PC-9 (cell line): Measurements from ENCODE around the gene TMEM221. TPM values are rescaled to one million over a fixed set of nuclear protein-coding genes. Genes with fewer than 3 reads are reported as not detected.

ENCODE experiments used
- BruUV-seq: library from RNA; stranded (reverse); fragments of 400-500 nt; replicated peaks from 2 replicates; lab custom pipeline; 2021; lab: Mats Ljungman, UMichigan
- CTCF ChIA-PET: fragments of 300-600 bp; sonication (Branson Sonifier 250); formaldehyde crosslinking; loops from one replicate; lab custom pipeline; 2022; ENCODE audit warnings: antibody characterized with exemption; lab: Charles Lee
- POLR2A ChIA-PET: fragments of 300-600 bp; sonication (Branson Sonifier 250); formaldehyde crosslinking; loops from one replicate; lab custom pipeline; 2022; ENCODE audit warnings: antibody characterized with exemption; ENCODE audit not compliant: unreplicated experiment; lab: Charles Lee
- DNase-seq, 2 experiments: peaks; one replicate each; pipeline versions ENCODE4 v3.0.0 to v3.0.0-alpha.2; 2015 to 2022; ENCODE audit warnings: mixed read lengths in 1 of 2
- H2AFZ ChIP-seq: fragments of 200-600 bp; sonication (generic); 2 replicates; pipeline ENCODE4 v1.8.1; 2017; ENCODE audit warnings: antibody characterized with exemption
- H3F3A ChIP-seq: fragments of 200-600 bp; sonication (generic); 2 replicates; pipeline ENCODE4 v1.8.1; 2017; ENCODE audit warnings: antibody characterized with exemption, mild to moderate bottlenecking, low read depth; ENCODE audit not compliant: insufficient read depth
- H3K27ac ChIP-seq: fragments of 200-600 bp; sonication (generic); 2 replicates; pipeline ENCODE4 v1.6.1; 2016; ENCODE audit warnings: mixed run types
- H3K27me3 ChIP-seq: fragments of 200-600 bp; sonication (generic); 2 replicates; pipeline ENCODE4 v1.6.1; 2016; ENCODE audit warnings: low read depth, mixed run types; ENCODE audit not compliant: insufficient read depth
- H3K36me3 ChIP-seq: fragments of 200-600 bp; sonication (generic); 2 replicates; pipeline ENCODE4 v1.6.1; 2016; ENCODE audit warnings: low read depth, mixed run types
- H3K4me1 ChIP-seq: fragments of 200-600 bp; sonication (generic); replicated peaks from 2 replicates; pipeline ENCODE4 v1.6.1; 2016; ENCODE audit warnings: mixed run types; ENCODE audit not compliant: insufficient read depth
- H3K4me2 ChIP-seq: fragments of 200-600 bp; sonication (generic); 2 replicates; pipeline ENCODE4 v1.6.1; 2017; ENCODE audit warnings: mixed run types
- H3K4me3 ChIP-seq: fragments of 200-600 bp; sonication (generic); 2 replicates; pipeline ENCODE4 v1.6.1; 2016; ENCODE audit warnings: mixed run types
- H3K79me2 ChIP-seq: fragments of 200-600 bp; sonication (generic); 2 replicates; pipeline ENCODE4 v1.6.1; 2017; ENCODE audit warnings: low read depth, mixed run types
- H3K9me2 ChIP-seq: fragments of 200-600 bp; sonication (generic); 2 replicates; pipeline ENCODE4 v1.8.1; 2017; ENCODE audit warnings: mild to moderate bottlenecking; ENCODE audit not compliant: insufficient read depth
- H3K9me3 ChIP-seq: fragments of 200-600 bp; sonication (generic); 2 replicates; pipeline ENCODE4 v1.8.1; 2016; ENCODE audit warnings: low read depth; ENCODE audit not compliant: insufficient read depth
- H4K20me1 ChIP-seq: fragments of 200-600 bp; sonication (generic); 2 replicates; pipeline ENCODE4 v1.8.1; 2017; ENCODE audit not compliant: insufficient read depth
- EZH2 ChIP-seq: fragments of 200-600 bp; sonication (generic); IDR thresholded peaks from 2 replicates; pipeline ENCODE4 v1.8.0; 2017; ENCODE audit warnings: antibody characterized with exemption, low read depth
- intact Hi-C: fragments of 100-400 bp; cut with micrococcal nuclease; formaldehyde crosslinking; loops from one replicate; pipeline ENCODE4 v1.10.0; 2022; ENCODE audit not compliant: unreplicated experiment
- total RNA-seq: library from RNA; stranded (reverse); gene quantifications from 2 replicates; pipeline ENCODE4 v1.2.3, GENCODE V29; 2021
- TF ChIP-seq, protein P1 (sequence below): fragments of 200-600 bp; sonication (generic); conservative IDR thresholded peaks from 2 replicates; pipeline ENCODE4 v1.6.1; 2017; ENCODE audit warnings: mixed run types, antibody characterized with exemption, mild to moderate bottlenecking, moderate library complexity

Gene TMEM221
- total RNA-seq, 1 experiment from 2014 or later, result 2.0 TPM

DNA sequence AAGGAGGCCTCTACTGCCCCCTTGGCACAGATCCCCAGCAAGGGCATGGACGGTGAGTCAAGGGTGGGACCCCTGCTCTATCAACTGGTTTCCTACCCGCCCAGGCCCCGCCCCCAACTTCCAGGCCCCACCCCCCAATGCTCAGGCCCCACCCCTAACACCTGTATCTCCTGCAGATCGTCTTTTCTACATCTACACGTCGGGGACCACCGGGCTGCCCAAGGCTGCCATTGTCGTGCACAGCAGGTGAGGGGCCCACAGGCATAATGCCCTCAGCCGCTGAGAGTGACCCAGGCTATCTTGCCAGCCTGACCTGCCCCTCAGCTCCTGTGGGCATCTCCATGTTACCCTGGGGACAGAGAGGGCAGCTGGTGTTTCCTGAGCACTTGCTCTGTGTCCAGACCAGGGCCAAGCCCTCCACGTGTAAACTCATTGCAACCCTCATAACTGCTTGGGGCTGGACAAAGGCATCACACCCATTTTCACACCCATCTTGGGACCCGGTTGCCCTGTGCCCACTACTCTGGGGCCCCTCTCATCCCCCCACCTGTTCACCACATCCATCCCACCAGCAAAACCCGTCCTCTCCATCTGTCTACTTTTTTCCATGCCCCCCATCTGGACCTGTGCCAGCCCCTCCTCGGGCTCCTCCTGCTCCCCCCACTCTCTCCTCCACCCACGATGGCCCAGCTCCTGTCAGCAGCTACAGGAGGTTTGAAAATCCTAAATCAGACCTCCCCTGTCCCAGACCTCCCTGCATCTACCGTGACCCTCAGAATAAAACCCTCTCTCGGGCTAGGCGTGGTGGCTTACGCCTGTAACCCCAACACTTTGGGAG is 39.0 kb upstream of the TMEM221 start:
- POLR2A ChIA-PET, result interaction anchor here (0.6 kb wide), 1 partner anchor 13 kb away, joined by 4 read pairs; no protein-coding TSS in a partner anchor
- peaks cover 14% of the 10 kb centered on the region for H3K4me1 ChIP-seq

DNA sequence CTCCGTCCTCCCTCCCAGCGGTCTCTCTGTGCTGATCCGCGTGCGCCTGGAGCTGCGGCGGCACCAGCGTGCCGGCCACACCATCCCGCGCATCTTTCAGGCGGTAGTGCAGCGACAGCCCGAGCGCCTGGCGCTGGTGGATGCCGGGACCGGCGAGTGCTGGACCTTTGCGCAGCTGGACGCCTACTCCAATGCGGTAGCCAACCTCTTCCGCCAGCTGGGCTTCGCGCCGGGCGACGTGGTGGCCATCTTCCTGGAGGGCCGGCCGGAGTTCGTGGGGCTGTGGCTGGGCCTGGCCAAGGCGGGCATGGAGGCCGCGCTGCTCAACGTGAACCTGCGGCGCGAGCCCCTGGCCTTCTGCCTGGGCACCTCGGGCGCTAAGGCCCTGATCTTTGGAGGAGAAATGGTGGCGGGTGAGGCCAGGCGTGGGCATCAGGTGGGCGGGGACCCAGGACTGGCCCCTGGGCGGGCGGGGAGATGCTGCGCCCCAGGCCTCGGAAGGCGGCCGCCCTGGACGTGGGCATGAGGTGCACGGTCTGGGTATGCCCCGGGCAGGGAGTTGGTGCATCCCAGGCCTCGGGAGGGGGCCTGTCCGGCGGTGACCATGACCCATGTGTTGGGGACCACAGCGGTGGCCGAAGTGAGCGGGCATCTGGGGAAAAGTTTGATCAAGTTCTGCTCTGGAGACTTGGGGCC is 38.2 kb upstream of the TMEM221 start:
- Histone ChIP-seq H3F3A (peaks cover 36% of the 10 kb centered on the region), H3K9me2 (no peaks in the 10 kb centered on the region), H3K4me3 (no peak overlapping the region), H3K27me3 (no peaks in the 10 kb centered on the region), H2AFZ (no peak overlapping the region), H3K4me2 (no peak overlapping the region), H3K27ac (no peak overlapping the region), H3K79me2 (no peaks in the 10 kb centered on the region), H3K4me1 (peaks cover 14% of the 10 kb centered on the region), H3K36me3 (no peaks in the 10 kb centered on the region), H4K20me1 (peaks cover 16% of the 10 kb centered on the region; the same call in 1 of the 2 replicates), H3K9me3 (no peaks in the 10 kb centered on the region)
- intact Hi-C loops, result no loop called here
- no peak for TF ChIP-seq EZH2
- TF ChIP-seq, protein P1, sequence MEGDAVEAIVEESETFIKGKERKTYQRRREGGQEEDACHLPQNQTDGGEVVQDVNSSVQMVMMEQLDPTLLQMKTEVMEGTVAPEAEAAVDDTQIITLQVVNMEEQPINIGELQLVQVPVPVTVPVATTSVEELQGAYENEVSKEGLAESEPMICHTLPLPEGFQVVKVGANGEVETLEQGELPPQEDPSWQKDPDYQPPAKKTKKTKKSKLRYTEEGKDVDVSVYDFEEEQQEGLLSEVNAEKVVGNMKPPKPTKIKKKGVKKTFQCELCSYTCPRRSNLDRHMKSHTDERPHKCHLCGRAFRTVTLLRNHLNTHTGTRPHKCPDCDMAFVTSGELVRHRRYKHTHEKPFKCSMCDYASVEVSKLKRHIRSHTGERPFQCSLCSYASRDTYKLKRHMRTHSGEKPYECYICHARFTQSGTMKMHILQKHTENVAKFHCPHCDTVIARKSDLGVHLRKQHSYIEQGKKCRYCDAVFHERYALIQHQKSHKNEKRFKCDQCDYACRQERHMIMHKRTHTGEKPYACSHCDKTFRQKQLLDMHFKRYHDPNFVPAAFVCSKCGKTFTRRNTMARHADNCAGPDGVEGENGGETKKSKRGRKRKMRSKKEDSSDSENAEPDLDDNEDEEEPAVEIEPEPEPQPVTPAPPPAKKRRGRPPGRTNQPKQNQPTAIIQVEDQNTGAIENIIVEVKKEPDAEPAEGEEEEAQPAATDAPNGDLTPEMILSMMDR, result no peak
- no TSS peak for BruUV-seq
- CTCF ChIA-PET, result no interaction called here
- DNase-seq, result no peak
- POLR2A ChIA-PET, result no interaction called here

More for the DNA sequence above, 39.0 kb upstream of the TMEM221 start:
- Histone ChIP-seq H4K20me1 (peaks cover 12% of the 10 kb centered on the region; the same call in 1 of the 2 replicates), H3K27ac (no peak overlapping the region), H3K36me3 (no peaks in the 10 kb centered on the region), H2AFZ (no peak overlapping the region), H3F3A (peaks cover 43% of the 10 kb centered on the region), H3K4me2 (no peak overlapping the region), H3K27me3 (no peaks in the 10 kb centered on the region), H3K9me2 (no peaks in the 10 kb centered on the region), H3K9me3 (no peaks in the 10 kb centered on the region), H3K79me2 (no peaks in the 10 kb centered on the region), H3K4me3 (no peak overlapping the region)
- intact Hi-C loops, result no loop called here
- DNase-seq, result no peak
- BruUV-seq, result no TSS peak
- CTCF ChIA-PET, result no interaction called here
- TF ChIP-seq, protein P1, result no peak
- no peak for TF ChIP-seq EZH2

DNA sequence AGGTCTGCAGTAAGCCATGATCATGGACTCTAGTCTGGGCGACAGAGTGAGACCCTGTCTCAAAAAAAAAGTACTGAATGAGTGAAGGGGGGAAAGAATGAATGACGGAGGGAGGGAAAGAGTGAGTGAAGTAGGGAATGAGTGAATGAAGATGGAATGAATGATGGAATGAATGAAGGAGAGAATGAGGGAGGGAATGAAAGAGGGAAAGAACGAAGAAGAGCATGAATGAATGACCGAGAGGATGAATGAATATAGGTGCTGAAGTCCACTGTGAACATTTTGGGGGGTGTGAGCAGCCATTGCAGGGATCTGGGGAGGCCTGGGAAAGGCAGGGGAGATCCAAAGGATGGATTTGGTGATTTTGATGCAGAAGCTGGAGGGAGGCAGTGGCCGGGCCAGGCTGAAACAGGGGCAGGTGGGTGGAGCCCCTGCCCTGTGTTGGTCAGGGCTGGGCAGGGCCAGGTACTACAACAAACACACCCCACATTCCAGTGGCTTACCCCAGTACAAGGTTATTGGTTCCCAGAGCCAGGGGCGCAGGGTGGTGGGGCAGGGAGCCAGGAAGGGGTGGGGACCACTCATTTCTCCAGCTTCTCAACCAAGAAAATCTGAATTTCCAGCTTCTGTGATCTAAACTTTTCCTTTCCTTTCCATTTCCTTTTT is 36.2 kb upstream of the TMEM221 start:
- Histone ChIP-seq H3K4me1 (peaks cover 14% of the 10 kb centered on the region), H3K27me3 (no peaks in the 10 kb centered on the region), H3K9me3 (no peaks in the 10 kb centered on the region), H3K27ac (no peak overlapping the region), H3K9me2 (no peaks in the 10 kb centered on the region), H3K4me3 (no peak overlapping the region), H3F3A (peaks cover 21% of the 10 kb centered on the region), H3K36me3 (no peaks in the 10 kb centered on the region), H2AFZ (no peak overlapping the region), H3K79me2 (no peaks in the 10 kb centered on the region), H3K4me2 (no peak overlapping the region), H4K20me1 (peaks cover 16% of the 10 kb centered on the region; the same call in 1 of the 2 replicates)
- peak; percentile 46 to 60 for DNase-seq
- TF ChIP-seq, protein P1, result no peak
- no TSS peak for BruUV-seq
- CTCF ChIA-PET, result interaction anchor here (0.6 kb wide), 1 partner anchor 299 kb away, joined by 4 read pairs; no protein-coding TSS in a partner anchor
- POLR2A ChIA-PET, result no interaction called here
- intact Hi-C loops, result no loop called here
